ENCODE data around the gene RAD50. TPM values are rescaled to one million over a fixed set of nuclear protein-coding genes. Genes with fewer than 3 reads are reported as not detected.

RAD50 gene
- total RNA-seq, 2 donors from 2014 or later, result 28.4 to 32.7 TPM

GRCh38 chr5:132586063-132586462 lies 29.3 kb downstream of the RAD50 start:
- H3K9me3 ChIP-seq, result no peaks in the 10 kb centered on the region
- no peak overlapping the region for H3K4me3 ChIP-seq
- H3K27me3 ChIP-seq (replicated peaks; ENCODE audit: insufficient read depth), result no peaks in the 10 kb centered on the region
- no peak for TF ChIP-seq CTCF (IDR thresholded peaks at IDR 0.05)
- peaks cover 7% of the 10 kb centered on the region for H3K36me3 ChIP-seq
- ATAC-seq (ENCODE audit: insufficient number of reproducible peaks, low FRiP score, low read depth) (no peak), DNase-seq (ENCODE audit: low spot score) (no peak)
- H3K27ac ChIP-seq, result no peak overlapping the region
- H3K4me1 ChIP-seq (ENCODE audit: control insufficient read depth in 1 of 2, low read depth in 2 of 2), result no peaks in the 10 kb centered on the region

- no peaks in the 10 kb centered on the region for H3K4me1 ChIP-seq (ENCODE audit: control insufficient read depth in 1 of 2, low read depth in 2 of 2)
- H3K27ac ChIP-seq, result no peak overlapping the region
- ATAC-seq (ENCODE audit: insufficient number of reproducible peaks, low FRiP score, low read depth), result no peak
- H3K4me3 ChIP-seq, result no peak overlapping the region
- no peak for DNase-seq (ENCODE audit: low spot score)
- no peak for TF ChIP-seq CTCF (IDR thresholded peaks at IDR 0.05)
- H3K9me3 ChIP-seq, result no peaks in the 10 kb centered on the region
- no peaks in the 10 kb centered on the region for H3K27me3 ChIP-seq (replicated peaks; ENCODE audit: insufficient read depth)
- peaks cover 17% of the 10 kb centered on the region for H3K36me3 ChIP-seq
Measured at GRCh38 chr5:132589467-132589866, 32.7 kb downstream of the RAD50 start.

- peaks cover 31% of the 10 kb centered on the region for H3K36me3 ChIP-seq
- no peak overlapping the region for H3K4me3 ChIP-seq
Measured at GRCh38 chr5:132591145-132591544, 34.4 kb downstream of the RAD50 start.

GRCh38 chr5:132592521-132592920 lies 35.7 kb downstream of the RAD50 start:
- no peaks in the 10 kb centered on the region for H3K27me3 ChIP-seq (replicated peaks; ENCODE audit: insufficient read depth)
- no peak overlapping the region for H3K4me3 ChIP-seq
- H3K9me3 ChIP-seq, result no peaks in the 10 kb centered on the region
- no peak for TF ChIP-seq CTCF (IDR thresholded peaks at IDR 0.05)
- DNase-seq (ENCODE audit: low spot score) (no peak), ATAC-seq (ENCODE audit: insufficient number of reproducible peaks, low FRiP score, low read depth) (no peak)
- no peak overlapping the region for H3K27ac ChIP-seq
- peaks cover 41% of the 10 kb centered on the region for H3K36me3 ChIP-seq
- no peaks in the 10 kb centered on the region for H3K4me1 ChIP-seq (ENCODE audit: control insufficient read depth in 1 of 2, low read depth in 2 of 2)

More at GRCh38 chr5:132591145-132591544, 34.4 kb downstream of the RAD50 start:
- H3K9me3 ChIP-seq, result no peaks in the 10 kb centered on the region
- no peak overlapping the region for H3K27ac ChIP-seq
- no peaks in the 10 kb centered on the region for H3K4me1 ChIP-seq (ENCODE audit: control insufficient read depth in 1 of 2, low read depth in 2 of 2)
- H3K27me3 ChIP-seq (replicated peaks; ENCODE audit: insufficient read depth), result no peaks in the 10 kb centered on the region
- DNase-seq (ENCODE audit: low spot score) (no peak), ATAC-seq (ENCODE audit: insufficient number of reproducible peaks, low FRiP score, low read depth) (no peak)
- TF ChIP-seq CTCF (IDR thresholded peaks at IDR 0.05), result no peak

GRCh38 chr5:132594170-132594569 lies 37.4 kb downstream of the RAD50 start:
- ATAC-seq (ENCODE audit: insufficient number of reproducible peaks, low FRiP score, low read depth), result no peak
- no peaks in the 10 kb centered on the region for H3K4me1 ChIP-seq (ENCODE audit: control insufficient read depth in 1 of 2, low read depth in 2 of 2)
- no peak for TF ChIP-seq CTCF (IDR thresholded peaks at IDR 0.05)
- H3K4me3 ChIP-seq, result no peak overlapping the region
- no peak for DNase-seq (ENCODE audit: low spot score)
- H3K27me3 ChIP-seq (replicated peaks; ENCODE audit: insufficient read depth), result no peaks in the 10 kb centered on the region
- H3K36me3 ChIP-seq, result peaks cover 52% of the 10 kb centered on the region
- no peak overlapping the region for H3K27ac ChIP-seq
- H3K9me3 ChIP-seq, result no peaks in the 10 kb centered on the region
